Measurements from ENCODE around the gene POLD1. TPM values are rescaled to one million over a fixed set of nuclear protein-coding genes. Genes with fewer than 3 reads are reported as not detected.

The POLD1 gene
- total and polyA plus RNA-seq, 2 donors (not counting 3 experiments of a cell fraction or from before 2014, with no cell fraction given), result 40.9 to 63.9 TPM

DNA sequence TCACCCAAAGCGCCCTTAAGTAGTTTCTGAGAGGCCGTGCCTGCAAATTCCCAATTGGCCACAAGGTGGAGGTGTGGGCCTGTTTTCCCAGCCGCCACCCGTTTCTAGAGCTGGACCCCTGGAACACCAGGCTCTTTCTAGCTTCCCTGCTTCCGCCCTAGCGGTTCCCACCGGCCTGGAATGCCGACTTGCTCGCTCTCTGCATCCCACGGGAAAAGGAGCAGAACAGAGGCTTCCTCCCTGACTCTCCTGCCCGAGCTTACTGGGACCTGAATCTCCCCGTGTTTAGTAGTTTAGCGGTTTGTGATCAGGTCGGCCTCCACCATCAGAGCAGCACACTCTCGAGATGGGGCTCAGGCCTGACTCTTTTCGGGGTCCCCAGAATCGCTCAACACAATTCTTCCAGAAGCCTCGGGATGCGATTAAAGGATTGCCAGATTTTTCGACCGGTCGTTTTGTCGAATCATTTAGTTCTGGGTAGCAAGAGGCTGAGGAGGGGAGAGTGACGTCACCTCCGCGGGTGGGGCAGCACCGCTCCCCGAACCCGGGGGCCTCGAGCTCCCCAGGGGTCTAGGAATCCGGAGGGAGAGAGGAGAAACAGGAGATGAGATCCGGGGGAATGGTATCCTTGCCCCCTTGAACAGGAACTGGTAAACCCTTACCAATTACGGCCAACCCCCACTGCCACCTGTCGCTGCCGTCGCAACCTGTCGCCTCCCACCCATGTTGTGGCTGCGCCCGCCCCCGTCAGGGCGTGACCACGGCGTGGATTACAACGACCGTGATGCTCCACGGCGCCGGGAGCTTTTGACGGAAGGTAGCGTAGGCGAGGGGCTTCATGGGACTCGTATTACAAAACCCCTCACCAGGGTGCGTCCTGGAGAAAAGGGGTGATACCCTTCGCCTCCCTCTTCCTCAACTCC, 26.7 kb upstream of the POLD1 start:
- Histone ChIP-seq H3K79me2 (ENCODE audit: control insufficient read depth, insufficient read depth, low read length) (no peaks in the 10 kb centered on the region), H3K36me3 (ENCODE audit: control insufficient read depth in 2 of 2, extremely low read depth in 1 of 2, insufficient read depth in 2 of 2, low read length in 2 of 2) (no peaks in the 10 kb centered on the region), H3K4me1 (ENCODE audit: control insufficient read depth, extremely low read depth, insufficient read depth, low read length) (peaks cover 7% of the 10 kb centered on the region), H3K4me2 (ENCODE audit: insufficient read depth, low read length) (peak overlapping the region; percentile 72), H3K9me3 (replicated peaks; ENCODE audit: control insufficient read depth, insufficient read depth, low read length) (no peaks in the 10 kb centered on the region), H3K4me3 (replicated peaks in 1 of 3; ENCODE audit: insufficient read depth in 1 of 3, low read depth in 1 of 3, low read length in 3 of 3) (peak overlapping the region; percentile 24 to 54 (median 31)), H2AFZ (ENCODE audit: low read depth, low read length) (peak overlapping the region; percentile 98), H4K20me1 (replicated peaks; ENCODE audit: control insufficient read depth, extremely low read depth, insufficient read depth, low read length) (no peaks in the 10 kb centered on the region), H3K9me1 (replicated peaks; ENCODE audit: control insufficient read depth, extremely low read depth, insufficient read depth, low read length) (no peaks in the 10 kb centered on the region), H3K9ac (replicated peaks; ENCODE audit: extremely low read depth, insufficient read depth, low read length) (peak overlapping the region; percentile 56), H3K27ac (ENCODE audit: insufficient read depth, low read depth, low read length) (peak overlapping the region; percentile 19), H3K27me3 (ENCODE audit: control insufficient read depth in 2 of 2, insufficient read depth in 2 of 2, low read length in 2 of 2) (peaks cover 0 to under 1% of the 10 kb centered on the region in 2 experiments)
- DNase-seq (ENCODE audit: low read depth, low spot score), result peak; percentile 72
- dilution Hi-C loops (cut with MboI; ENCODE audit: extremely low pct_ligation_motif_present, low sequenced_read_pairs) (no loop called here), intact Hi-C loops (cut with micrococcal nuclease) (loop anchor here (1.0 to 2.0 kb wide), 10 partner anchors 11 to 565 kb away; partner anchors contain the start of genes EMC10, GARIN5A, KCNC3 and POLD1)
- FAIRE-seq, result peak; percentile 97
- POLR2A ChIA-PET, result no interaction called here
- TF ChIP-seq, protein P1, sequence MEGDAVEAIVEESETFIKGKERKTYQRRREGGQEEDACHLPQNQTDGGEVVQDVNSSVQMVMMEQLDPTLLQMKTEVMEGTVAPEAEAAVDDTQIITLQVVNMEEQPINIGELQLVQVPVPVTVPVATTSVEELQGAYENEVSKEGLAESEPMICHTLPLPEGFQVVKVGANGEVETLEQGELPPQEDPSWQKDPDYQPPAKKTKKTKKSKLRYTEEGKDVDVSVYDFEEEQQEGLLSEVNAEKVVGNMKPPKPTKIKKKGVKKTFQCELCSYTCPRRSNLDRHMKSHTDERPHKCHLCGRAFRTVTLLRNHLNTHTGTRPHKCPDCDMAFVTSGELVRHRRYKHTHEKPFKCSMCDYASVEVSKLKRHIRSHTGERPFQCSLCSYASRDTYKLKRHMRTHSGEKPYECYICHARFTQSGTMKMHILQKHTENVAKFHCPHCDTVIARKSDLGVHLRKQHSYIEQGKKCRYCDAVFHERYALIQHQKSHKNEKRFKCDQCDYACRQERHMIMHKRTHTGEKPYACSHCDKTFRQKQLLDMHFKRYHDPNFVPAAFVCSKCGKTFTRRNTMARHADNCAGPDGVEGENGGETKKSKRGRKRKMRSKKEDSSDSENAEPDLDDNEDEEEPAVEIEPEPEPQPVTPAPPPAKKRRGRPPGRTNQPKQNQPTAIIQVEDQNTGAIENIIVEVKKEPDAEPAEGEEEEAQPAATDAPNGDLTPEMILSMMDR (IDR thresholded peaks at IDR 0.05; ENCODE audit: extremely low read depth in 1 of 2, insufficient read depth in 1 of 2, low read depth in 1 of 2, low read length in 2 of 2), result peak; percentile 77 to 83
- TF ChIP-seq JUN (IDR thresholded peaks at IDR 0.05; ENCODE audit: borderline replicate concordance, insufficient read depth, insufficient read length, low read depth) (no peak), MYC (IDR thresholded peaks at IDR 0.05; ENCODE audit: low read depth, low read length) (no peak), FOS (IDR thresholded peaks at IDR 0.05; ENCODE audit: borderline replicate concordance, insufficient read depth, low read length) (no peak), POLR2A (IDR thresholded peaks at IDR 0.05; ENCODE audit: low read depth, low read length) (no peak)
- TF ChIP-seq, protein P2, sequence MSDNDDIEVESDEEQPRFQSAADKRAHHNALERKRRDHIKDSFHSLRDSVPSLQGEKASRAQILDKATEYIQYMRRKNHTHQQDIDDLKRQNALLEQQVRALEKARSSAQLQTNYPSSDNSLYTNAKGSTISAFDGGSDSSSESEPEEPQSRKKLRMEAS (IDR thresholded peaks at IDR 0.05; ENCODE audit: insufficient read depth, insufficient read length), result no peak
- BruUV-seq (replicated peaks), result TSS peak; percentile 18
- CTCF ChIA-PET, result interaction anchor here (0.6 to 3.9 kb wide), 39 partner anchors 8 to 564 kb away, joined by 3 to 68 read pairs (median 5); partner anchors contain the start of genes KCNC3, NR1H2 and POLD1
